ENCODE results near the gene RBFOX2.

DNA sequence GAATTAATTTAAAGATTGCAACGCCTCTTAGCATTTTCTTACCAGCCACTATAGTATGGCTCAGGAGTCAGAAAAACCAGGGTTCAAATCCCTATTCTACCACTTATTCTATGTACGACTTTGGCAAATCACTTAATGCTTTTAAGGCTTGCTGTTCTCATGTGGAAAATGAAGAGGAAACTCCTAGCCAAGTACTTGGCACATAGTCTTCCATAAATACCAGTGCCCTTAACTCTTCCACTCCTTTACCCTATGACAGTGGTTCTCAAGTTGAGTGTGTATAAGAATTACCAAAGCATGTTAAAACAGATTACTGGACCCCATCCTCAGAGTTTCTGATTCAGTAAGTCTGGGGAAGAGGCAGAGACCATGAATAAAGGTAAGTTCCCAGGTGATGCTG lies 107.6 kb downstream of the RBFOX2 start:
- TF ChIP-seq, protein P1, sequence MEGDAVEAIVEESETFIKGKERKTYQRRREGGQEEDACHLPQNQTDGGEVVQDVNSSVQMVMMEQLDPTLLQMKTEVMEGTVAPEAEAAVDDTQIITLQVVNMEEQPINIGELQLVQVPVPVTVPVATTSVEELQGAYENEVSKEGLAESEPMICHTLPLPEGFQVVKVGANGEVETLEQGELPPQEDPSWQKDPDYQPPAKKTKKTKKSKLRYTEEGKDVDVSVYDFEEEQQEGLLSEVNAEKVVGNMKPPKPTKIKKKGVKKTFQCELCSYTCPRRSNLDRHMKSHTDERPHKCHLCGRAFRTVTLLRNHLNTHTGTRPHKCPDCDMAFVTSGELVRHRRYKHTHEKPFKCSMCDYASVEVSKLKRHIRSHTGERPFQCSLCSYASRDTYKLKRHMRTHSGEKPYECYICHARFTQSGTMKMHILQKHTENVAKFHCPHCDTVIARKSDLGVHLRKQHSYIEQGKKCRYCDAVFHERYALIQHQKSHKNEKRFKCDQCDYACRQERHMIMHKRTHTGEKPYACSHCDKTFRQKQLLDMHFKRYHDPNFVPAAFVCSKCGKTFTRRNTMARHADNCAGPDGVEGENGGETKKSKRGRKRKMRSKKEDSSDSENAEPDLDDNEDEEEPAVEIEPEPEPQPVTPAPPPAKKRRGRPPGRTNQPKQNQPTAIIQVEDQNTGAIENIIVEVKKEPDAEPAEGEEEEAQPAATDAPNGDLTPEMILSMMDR (IDR thresholded peaks at IDR 0.05): no peak
- no peak for TF ChIP-seq POLR2A (IDR thresholded peaks at IDR 0.05)
